Stimulated activated CD8-positive, alpha-beta memory T cell treated with anti-CD3 and anti-CD28 coated beads, Interleukin-4, amount 100 ng/mL, for 4 hours (primary cell): ENCODE results near the gene TOP3A.
A peak's percentile ranks its signal among the peaks of the same experiment; 100 is the strongest.

Source experiments
- DNase-seq, 2 donors: peaks; one replicate each; pipeline ENCODE4 v3.0.0-alpha.2; 2020; ENCODE audit warnings: low read depth in 2 of 2, low spot score in 1 of 2

Gene TOP3A

GRCh38 chr17:18233803-18234518 lies 80.8 kb downstream of the TOP3A start:
- no peak for DNase-seq

GRCh38 chr17:18231164-18231563 lies 83.6 kb downstream of the TOP3A start:
- no peak for DNase-seq

GRCh38 chr17:18230288-18231141 lies 84.3 kb downstream of the TOP3A start:
- DNase-seq: no peak

DNA sequence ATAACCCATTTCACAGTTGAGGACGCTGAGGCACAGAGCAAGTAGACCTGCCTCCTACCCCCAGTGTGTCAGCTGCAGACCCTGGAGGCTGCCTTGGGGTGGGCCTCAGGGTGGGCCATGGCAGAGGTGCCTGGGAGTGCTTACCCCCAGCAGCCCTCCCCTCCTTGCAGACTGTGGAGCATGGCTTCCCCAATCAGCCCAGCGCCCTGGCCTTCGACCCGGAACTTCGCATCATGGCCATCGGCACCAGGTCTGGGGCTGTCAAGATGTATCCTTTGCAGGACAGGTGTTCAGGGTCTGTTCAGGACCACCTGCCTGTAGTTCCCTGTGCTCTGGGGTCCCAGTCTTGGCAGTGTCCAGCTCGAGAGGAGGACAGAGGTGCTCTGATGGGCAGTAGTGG lies 85.0 kb downstream of the TOP3A start:
- DNase-seq: no peak

DNA sequence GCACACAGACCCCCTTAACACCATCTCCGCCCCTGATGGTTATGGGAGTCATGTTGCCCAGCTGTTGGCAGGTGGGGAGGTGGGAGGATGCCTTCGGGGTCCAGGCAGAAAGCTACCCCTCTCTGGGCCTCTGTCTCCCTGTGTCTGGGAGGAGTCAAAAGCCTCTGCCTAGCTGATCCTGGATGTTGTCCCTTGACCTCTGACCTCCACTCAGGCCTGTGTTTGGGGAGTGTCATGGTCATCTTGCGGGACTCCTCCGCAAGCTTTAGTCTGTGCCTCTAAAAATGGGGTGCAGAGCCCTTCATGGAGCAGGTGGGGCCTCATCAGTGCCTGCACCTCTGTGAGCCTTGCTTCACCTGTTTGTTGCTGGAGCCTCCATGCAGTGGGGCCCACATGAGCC lies 85.5 kb downstream of the TOP3A start:
- DNase-seq: no peak

- DNase-seq: no peak
Measured at GRCh38 chr17:18228176-18228682, 86.6 kb downstream of the TOP3A start.

- no peak for DNase-seq
Measured at GRCh38 chr17:18227635-18228034, 87.2 kb downstream of the TOP3A start.

DNA sequence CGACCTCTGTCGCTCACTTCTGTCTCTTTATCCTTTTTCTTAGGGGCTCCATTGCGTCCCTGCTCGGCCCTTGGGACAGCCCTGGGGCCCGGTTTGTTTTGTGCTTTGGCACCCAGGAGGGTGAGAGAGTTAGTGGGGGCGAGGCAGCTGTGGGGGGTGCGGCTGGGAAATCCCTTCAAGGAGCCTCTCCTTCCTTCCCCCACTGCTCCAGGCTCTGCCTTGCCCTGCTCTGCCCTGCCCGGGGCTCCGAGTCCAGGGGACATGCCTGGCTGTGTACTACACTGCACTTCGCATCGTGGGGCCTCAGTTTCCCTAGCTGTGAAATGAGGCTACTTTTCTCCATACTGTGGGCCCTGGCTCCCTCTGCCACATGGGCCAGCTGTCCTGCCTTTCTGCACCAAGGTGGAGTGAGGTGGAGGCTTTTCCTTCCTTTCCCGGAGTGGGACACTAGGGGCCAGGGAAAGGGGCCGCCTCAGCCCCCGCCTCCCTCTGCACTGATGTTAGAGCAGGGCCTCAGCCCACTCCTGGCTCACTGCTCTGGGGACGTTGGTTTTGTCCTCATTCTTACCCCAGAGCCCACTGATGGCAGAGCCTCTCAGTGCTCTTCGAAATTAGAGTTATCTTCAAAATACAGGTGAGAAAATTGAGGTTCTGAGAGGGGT lies 88.4 kb downstream of the TOP3A start:
- DNase-seq: no peak

- DNase-seq: no peak
Measured at GRCh38 chr17:18225642-18226283, 89.0 kb downstream of the TOP3A start.

DNA sequence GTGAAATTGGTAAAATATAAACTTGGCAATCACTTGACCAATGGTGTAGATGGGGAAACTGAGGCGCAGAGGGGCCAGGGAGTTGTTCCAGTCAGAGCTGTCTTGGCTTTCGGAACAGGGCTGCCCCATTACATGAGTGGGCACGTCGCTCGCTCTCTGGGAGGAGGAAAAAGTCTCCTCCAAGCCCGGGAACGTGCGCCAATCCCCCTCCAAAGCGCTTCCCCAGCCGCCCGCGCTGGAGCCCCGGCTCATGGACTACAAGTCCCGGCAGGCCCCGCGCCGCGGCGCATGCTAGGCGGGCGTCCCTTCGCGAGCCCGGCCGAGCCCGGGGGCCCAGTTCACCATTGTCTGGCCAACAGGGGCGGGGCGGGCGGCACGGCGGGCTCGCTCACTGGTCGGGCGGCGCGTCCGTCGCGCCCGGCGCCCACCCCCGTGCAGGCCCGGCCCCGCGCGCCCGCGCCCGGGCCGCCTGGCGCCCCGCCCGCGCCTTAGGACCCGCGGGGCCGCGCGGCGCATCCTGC lies 89.6 kb downstream of the TOP3A start, which contains the start of gene LLGL1:
LLGL1 (plus strand) TSS at position 515 of the 521 bp plus-strand sequence. CDS start 48 bp downstream, outside the sequence.
- peak; percentile 89 for DNase-seq

- DNase-seq: no peak
Measured at GRCh38 chr17:18224387-18225120, 90.2 kb downstream of the TOP3A start.

GRCh38 chr17:18224053-18224386 lies 90.8 kb downstream of the TOP3A start:
- DNase-seq: no peak
